Kidney epithelial cell (primary cell): ENCODE data around the gene AURKB. TPM values are rescaled to one million over a fixed set of nuclear protein-coding genes. Genes with fewer than 3 reads are reported as not detected.

Experiments
- DNase-seq: peaks from one replicate; pipeline ENCODE4 v3.0.0-alpha.2; 2010; ENCODE audit warnings: low read depth
- H3K27me3 ChIP-seq: 2 replicates; pipeline ENCODE4 v1.6.0; 2011; ENCODE audit warnings: low read length; ENCODE audit not compliant: control insufficient read depth, insufficient read depth
- H3K36me3 ChIP-seq: 2 replicates; pipeline ENCODE4 v1.5.1; 2011; ENCODE audit warnings: low read length; ENCODE audit not compliant: control insufficient read depth, insufficient read depth
- H3K4me3 ChIP-seq: 2 replicates; pipeline ENCODE4 v1.5.1; 2011; ENCODE audit warnings: low read depth, mild to moderate bottlenecking, control low read depth, low read length
- total RNA-seq: library from RNA; depleted of rRNA; stranded (reverse); fragments of >200 nt; gene quantifications from 2 replicates; pipeline ENCODE4 v1.2.3, GENCODE V29; 2015
- TF ChIP-seq, protein P1 (sequence below): IDR thresholded peaks from 2 replicates; pipeline ENCODE4 v1.5.1; 2011; ENCODE audit warnings: mild to moderate bottlenecking, moderate library complexity, low read length, control low read depth, inconsistent platforms; ENCODE audit not compliant: insufficient read depth, poor library complexity, severe bottlenecking

Gene AURKB
- total RNA-seq: 11.6 and 21.6 TPM in 2 replicates

GRCh38 chr17:8209907-8210760, at the start of gene AURKB:
Gene AURKB (minus strand): TSS chr17:8210575. CDS start chr17:8210224, 351 bp downstream.
- Histone ChIP-seq H3K27me3 (no peaks in the 10 kb centered on the region), H3K4me3 (peak within 1 kb of the TSS; percentile 67), H3K36me3 (peaks cover 2% of the 10 kb centered on the region)
- DNase-seq: peak; percentile 87
- TF ChIP-seq, protein P1, sequence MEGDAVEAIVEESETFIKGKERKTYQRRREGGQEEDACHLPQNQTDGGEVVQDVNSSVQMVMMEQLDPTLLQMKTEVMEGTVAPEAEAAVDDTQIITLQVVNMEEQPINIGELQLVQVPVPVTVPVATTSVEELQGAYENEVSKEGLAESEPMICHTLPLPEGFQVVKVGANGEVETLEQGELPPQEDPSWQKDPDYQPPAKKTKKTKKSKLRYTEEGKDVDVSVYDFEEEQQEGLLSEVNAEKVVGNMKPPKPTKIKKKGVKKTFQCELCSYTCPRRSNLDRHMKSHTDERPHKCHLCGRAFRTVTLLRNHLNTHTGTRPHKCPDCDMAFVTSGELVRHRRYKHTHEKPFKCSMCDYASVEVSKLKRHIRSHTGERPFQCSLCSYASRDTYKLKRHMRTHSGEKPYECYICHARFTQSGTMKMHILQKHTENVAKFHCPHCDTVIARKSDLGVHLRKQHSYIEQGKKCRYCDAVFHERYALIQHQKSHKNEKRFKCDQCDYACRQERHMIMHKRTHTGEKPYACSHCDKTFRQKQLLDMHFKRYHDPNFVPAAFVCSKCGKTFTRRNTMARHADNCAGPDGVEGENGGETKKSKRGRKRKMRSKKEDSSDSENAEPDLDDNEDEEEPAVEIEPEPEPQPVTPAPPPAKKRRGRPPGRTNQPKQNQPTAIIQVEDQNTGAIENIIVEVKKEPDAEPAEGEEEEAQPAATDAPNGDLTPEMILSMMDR: no peak

DNA sequence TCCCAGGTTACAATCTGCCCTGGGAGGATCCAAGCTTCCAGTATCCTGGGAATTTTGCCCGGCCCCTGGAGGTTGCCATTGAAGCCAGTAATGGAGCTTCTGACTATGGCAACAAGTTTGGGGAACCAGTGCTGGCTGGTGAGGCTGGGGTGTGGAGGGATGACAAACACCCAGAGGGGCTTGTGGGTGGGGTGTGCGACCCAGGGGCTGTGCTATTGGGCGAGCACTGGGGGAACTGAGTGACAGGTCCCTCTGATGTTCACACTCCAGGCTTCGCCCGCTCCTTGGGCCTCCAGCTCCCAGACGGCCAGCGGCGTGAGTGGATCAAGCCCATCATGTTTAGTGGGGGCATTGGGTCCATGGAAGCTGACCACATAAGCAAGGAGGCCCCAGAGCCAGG, 47.4 kb upstream of the AURKB start:
- Histone ChIP-seq H3K4me3 (no peak overlapping the region), H3K27me3 (no peaks in the 10 kb centered on the region), H3K36me3 (no peaks in the 10 kb centered on the region)
- TF ChIP-seq, protein P1: no peak
- no peak for DNase-seq

DNA sequence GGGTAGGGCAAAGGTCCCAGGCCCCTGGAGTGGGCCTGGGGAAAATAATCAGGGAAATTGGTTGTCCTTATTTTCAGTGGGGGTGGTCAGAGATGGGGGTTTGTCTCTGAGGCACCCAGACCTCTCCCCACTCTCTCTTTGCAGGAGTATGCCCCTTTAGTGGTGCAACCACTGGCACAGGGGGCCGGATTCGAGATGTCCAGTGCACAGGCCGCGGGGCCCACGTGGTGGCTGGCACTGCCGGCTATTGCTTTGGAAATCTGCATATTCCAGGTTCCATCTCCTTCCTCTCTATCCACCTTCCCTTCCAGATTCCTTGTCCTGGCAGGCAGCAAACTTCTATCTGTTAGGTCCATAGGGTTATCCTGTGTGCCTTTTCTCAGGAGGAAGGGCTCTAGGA, 46.3 kb upstream of the AURKB start:
- no peak for DNase-seq
- Histone ChIP-seq H3K4me3 (no peak overlapping the region), H3K36me3 (no peaks in the 10 kb centered on the region), H3K27me3 (no peaks in the 10 kb centered on the region)
- TF ChIP-seq, protein P1: no peak

- Histone ChIP-seq H3K36me3 (no peaks in the 10 kb centered on the region), H3K27me3 (no peaks in the 10 kb centered on the region), H3K4me3 (no peak overlapping the region)
- TF ChIP-seq, protein P1: no peak
- no peak for DNase-seq
Observed at GRCh38 chr17:8256291-8256690, 45.9 kb upstream of the AURKB start.

GRCh38 chr17:8255499-8255898, 45.1 kb upstream of the AURKB start:
- H3K27me3 ChIP-seq: no peaks in the 10 kb centered on the region
- DNase-seq: no peak
- TF ChIP-seq, protein P1: no peak
- H3K36me3 ChIP-seq: no peaks in the 10 kb centered on the region
- no peak overlapping the region for H3K4me3 ChIP-seq
